K562 (cell line): ENCODE measurements around the gene IRF2BP1. TPM values are rescaled to one million over a fixed set of nuclear protein-coding genes. Genes with fewer than 3 reads are reported as not detected.

Experiments used
- MAZ ChIP-seq, 2 experiments: fragments of 450-650 bp in 1 of 2; sonication (generic) in 1 of 2; formaldehyde crosslinking; IDR thresholded peaks in 1 of 2; conservative IDR thresholded peaks in 1 of 2; 2 replicates each; pipeline versions ENCODE4 v1.4.0 to v1.5.0; 2020; ENCODE audit warnings: mild to moderate bottlenecking in 1 of 2, missing genetic modification reagents in 1 of 2
- MTA1 ChIP-seq: fragments of 450-650 bp; IDR thresholded peaks from 2 replicates; pipeline ENCODE4 v1.6.1; 2017; ENCODE audit warnings: borderline replicate concordance
- RB1 ChIP-seq: fragments of 450-650 bp; IDR thresholded peaks from 2 replicates; pipeline ENCODE4 v1.6.1; 2017; ENCODE audit warnings: low read depth, mild to moderate bottlenecking
- SMC3 ChIP-seq: conservative IDR thresholded peaks from 2 replicates; pipeline ENCODE4 v1.6.1; 2011; ENCODE audit warnings: low read depth, low read length, improper control_type of control experiment; ENCODE audit not compliant: insufficient read depth
- THRAP3 ChIP-seq: fragments of 450-650 bp; IDR thresholded peaks from 2 replicates; pipeline ENCODE4 v1.6.1; 2016; ENCODE audit warnings: mild to moderate bottlenecking, inconsistent platforms, borderline replicate concordance
- ZNF175 ChIP-seq: fragments of 200-800 bp; sonication (Bioruptor generic); IDR thresholded peaks from 2 replicates; pipeline ENCODE4 v1.6.1; 2016; ENCODE audit warnings: low read depth, mild to moderate bottlenecking, missing genetic modification characterization, missing compliant biosample characterization
- ZNF445 ChIP-seq: fragments of 250-450 bp; sonication (Bioruptor Pico); IDR thresholded peaks from 2 replicates; pipeline ENCODE4 v1.4.0; 2020; ENCODE audit warnings: low read depth, mild to moderate bottlenecking, moderate library complexity
- polyA plus RNA-seq, 8 experiments: library from polyadenylated mRNA; depleted of rRNA in 4 of 8; stranded (reverse) in 5 of 8; unstranded in 3 of 8; fragments of >200 nt; fragmentation: Nextera tagmentation in 2 of 8; fragmentation: Illumina TruSeq in 1 of 8; extraction: Ambion mirVana in 2 of 8; extraction: Trizol in 1 of 8; gene quantifications; 2 replicates each; pipeline versions ENCODE4 v1.2.1 to v1.2.3, GENCODE V29; 2011 to 2014; ENCODE audit warnings: inconsistent platforms in 1 of 8, missing spikeins in 1 of 8
- total RNA-seq, 7 experiments: library from RNA; depleted of rRNA in 6 of 7; stranded (reverse); fragments of >200 nt in 6 of 7; fragmentation: Illumina TruSeq in 2 of 7; extraction: Trizol in 2 of 7; gene quantifications; 2 replicates each; pipeline versions ENCODE4 v1.2.1 to v1.2.3, GENCODE V29; 2011 to 2021; ENCODE audit warnings: low replicate concordance in 1 of 7
- TF ChIP-seq, protein P1 (sequence below): fragments of 250-450 bp; sonication (Bioruptor Pico); IDR thresholded peaks from 2 replicates; pipeline ENCODE4 v1.8.0; 2022; ENCODE audit warnings: inconsistent platforms, mild to moderate bottlenecking, moderate library complexity, borderline replicate concordance
- TF ChIP-seq, protein P2 (sequence below), 2 experiments: fragments of 450-650 bp; formaldehyde crosslinking in 1 of 2; IDR thresholded peaks; 2 replicates each; pipeline versions ENCODE4 v1.4.0 to v1.6.1; 2014 to 2020; ENCODE audit warnings: mild to moderate bottlenecking in 2 of 2, borderline replicate concordance in 1 of 2, low read depth in 1 of 2
- TF ChIP-seq, protein P3 (sequence below), 2 experiments: IDR thresholded peaks in 1 of 2; conservative IDR thresholded peaks in 1 of 2; 2 replicates each; pipeline ENCODE4 v1.6.1; 2016; ENCODE audit warnings: low read depth in 2 of 2, mild to moderate bottlenecking in 1 of 2, missing compliant biosample characterization in 1 of 2, missing genetic modification characterization in 1 of 2, moderate library complexity in 1 of 2
- TF ChIP-seq, protein P4 (sequence below): sonication (generic); formaldehyde crosslinking; IDR thresholded peaks from 2 replicates; pipeline ENCODE4 v1.9.0; 2022; ENCODE audit warnings: mild to moderate bottlenecking, missing genetic modification reagents

Gene IRF2BP1
- total and polyA plus RNA-seq, 9 of the 15 experiments (the other 6 are each of a cell fraction or from before 2014, with no cell fraction given): 0.61 to 35.9 (median 3.5) TPM

DNA sequence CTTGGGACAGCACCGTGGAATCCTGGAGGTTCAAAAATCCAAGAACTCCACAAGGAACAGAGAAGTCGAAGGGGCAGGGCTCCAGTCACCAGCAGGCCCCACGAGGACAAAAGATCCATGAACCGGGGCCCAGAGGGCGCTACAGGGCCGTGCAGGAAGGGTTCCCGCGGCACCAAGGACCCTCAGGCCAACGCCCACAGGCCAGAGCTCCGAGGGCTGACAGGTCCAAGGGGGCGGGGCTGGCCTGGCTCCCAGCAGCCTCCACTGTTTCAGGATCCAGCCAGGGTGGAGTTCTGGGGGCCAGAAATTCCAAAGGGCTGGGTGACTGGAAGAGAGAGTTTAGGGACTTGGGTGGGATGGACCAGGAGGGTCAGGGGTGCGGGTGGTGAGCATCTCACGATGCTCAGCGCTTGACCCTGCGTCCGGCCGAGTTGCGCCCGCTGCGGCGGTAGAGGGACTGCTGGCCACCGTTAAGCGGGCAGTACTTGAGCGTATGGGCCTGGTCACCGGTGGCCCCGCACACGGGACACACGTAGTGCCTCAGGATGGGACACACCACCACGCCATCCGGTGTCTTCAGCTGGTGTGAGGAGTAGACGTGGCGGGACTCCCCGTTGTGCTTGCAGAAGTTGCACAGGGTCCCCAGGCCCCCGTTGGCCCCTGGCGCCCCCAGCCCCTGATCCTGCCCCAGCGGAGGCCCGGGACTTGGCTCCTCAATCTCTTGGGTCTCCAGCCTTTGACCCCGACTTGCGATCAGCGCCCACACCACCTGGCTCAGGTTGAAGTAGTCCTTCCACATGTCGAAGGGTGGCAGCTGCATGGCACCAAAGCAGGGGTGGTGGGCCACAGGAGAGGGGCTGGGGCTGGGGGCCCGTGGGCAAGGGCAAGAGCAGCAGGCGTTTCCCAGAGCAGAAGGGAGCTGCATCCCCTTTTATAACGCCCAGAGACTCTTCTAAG is 28.2 kb upstream of the IRF2BP1 start, which contains the start of gene NANOS2 (continued):
- TF ChIP-seq, protein P1, sequence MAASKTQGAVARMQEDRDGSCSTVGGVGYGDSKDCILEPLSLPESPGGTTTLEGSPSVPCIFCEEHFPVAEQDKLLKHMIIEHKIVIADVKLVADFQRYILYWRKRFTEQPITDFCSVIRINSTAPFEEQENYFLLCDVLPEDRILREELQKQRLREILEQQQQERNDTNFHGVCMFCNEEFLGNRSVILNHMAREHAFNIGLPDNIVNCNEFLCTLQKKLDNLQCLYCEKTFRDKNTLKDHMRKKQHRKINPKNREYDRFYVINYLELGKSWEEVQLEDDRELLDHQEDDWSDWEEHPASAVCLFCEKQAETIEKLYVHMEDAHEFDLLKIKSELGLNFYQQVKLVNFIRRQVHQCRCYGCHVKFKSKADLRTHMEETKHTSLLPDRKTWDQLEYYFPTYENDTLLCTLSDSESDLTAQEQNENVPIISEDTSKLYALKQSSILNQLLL (CRISPR knock-in tag): no peak
- TF ChIP-seq, protein P2, sequence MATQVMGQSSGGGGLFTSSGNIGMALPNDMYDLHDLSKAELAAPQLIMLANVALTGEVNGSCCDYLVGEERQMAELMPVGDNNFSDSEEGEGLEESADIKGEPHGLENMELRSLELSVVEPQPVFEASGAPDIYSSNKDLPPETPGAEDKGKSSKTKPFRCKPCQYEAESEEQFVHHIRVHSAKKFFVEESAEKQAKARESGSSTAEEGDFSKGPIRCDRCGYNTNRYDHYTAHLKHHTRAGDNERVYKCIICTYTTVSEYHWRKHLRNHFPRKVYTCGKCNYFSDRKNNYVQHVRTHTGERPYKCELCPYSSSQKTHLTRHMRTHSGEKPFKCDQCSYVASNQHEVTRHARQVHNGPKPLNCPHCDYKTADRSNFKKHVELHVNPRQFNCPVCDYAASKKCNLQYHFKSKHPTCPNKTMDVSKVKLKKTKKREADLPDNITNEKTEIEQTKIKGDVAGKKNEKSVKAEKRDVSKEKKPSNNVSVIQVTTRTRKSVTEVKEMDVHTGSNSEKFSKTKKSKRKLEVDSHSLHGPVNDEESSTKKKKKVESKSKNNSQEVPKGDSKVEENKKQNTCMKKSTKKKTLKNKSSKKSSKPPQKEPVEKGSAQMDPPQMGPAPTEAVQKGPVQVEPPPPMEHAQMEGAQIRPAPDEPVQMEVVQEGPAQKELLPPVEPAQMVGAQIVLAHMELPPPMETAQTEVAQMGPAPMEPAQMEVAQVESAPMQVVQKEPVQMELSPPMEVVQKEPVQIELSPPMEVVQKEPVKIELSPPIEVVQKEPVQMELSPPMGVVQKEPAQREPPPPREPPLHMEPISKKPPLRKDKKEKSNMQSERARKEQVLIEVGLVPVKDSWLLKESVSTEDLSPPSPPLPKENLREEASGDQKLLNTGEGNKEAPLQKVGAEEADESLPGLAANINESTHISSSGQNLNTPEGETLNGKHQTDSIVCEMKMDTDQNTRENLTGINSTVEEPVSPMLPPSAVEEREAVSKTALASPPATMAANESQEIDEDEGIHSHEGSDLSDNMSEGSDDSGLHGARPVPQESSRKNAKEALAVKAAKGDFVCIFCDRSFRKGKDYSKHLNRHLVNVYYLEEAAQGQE (IDR thresholded peaks at IDR 0.05; ENCODE audit: borderline replicate concordance): peak; percentile 53; the same call in 1 of the 2 replicates
- TF ChIP-seq, protein P2 (CRISPR knock-in tag; IDR thresholded peaks at IDR 0.05; ENCODE audit: low read depth): no peak
- TF ChIP-seq SMC3 (0 out of 2 replicates have a peak, but pooled peaks have one; percentile 23), THRAP3 (no peak), ZNF175 (CRISPR knock-in tag) (no peak), RB1 (peak; percentile 32; the same call in 1 of the 2 replicates), MAZ (CRISPR knock-in tag; conservative IDR thresholded peaks at IDR 0.05 in 1 of 2, IDR thresholded peaks at IDR 0.05 in 1 of 2) (peak in 1 of 2 experiments; percentile 48; a peak in 2 of 4 replicates), ZNF445 (no peak), MTA1 (no peak)
- TF ChIP-seq, protein P3, sequence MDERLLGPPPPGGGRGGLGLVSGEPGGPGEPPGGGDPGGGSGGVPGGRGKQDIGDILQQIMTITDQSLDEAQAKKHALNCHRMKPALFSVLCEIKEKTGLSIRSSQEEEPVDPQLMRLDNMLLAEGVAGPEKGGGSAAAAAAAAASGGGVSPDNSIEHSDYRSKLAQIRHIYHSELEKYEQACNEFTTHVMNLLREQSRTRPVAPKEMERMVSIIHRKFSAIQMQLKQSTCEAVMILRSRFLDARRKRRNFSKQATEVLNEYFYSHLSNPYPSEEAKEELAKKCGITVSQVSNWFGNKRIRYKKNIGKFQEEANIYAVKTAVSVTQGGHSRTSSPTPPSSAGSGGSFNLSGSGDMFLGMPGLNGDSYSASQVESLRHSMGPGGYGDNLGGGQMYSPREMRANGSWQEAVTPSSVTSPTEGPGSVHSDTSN (CRISPR knock-in tag; IDR thresholded peaks at IDR 0.05; ENCODE audit: low read depth): no peak
- TF ChIP-seq, protein P3 (tag; conservative IDR thresholded peaks at IDR 0.05; ENCODE audit: low read depth): no peak
- TF ChIP-seq, protein P4, sequence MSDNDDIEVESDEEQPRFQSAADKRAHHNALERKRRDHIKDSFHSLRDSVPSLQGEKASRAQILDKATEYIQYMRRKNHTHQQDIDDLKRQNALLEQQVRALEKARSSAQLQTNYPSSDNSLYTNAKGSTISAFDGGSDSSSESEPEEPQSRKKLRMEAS (CRISPR knock-in tag): no peak
